Measurements from ENCODE around the gene MFSD2A.

DNA sequence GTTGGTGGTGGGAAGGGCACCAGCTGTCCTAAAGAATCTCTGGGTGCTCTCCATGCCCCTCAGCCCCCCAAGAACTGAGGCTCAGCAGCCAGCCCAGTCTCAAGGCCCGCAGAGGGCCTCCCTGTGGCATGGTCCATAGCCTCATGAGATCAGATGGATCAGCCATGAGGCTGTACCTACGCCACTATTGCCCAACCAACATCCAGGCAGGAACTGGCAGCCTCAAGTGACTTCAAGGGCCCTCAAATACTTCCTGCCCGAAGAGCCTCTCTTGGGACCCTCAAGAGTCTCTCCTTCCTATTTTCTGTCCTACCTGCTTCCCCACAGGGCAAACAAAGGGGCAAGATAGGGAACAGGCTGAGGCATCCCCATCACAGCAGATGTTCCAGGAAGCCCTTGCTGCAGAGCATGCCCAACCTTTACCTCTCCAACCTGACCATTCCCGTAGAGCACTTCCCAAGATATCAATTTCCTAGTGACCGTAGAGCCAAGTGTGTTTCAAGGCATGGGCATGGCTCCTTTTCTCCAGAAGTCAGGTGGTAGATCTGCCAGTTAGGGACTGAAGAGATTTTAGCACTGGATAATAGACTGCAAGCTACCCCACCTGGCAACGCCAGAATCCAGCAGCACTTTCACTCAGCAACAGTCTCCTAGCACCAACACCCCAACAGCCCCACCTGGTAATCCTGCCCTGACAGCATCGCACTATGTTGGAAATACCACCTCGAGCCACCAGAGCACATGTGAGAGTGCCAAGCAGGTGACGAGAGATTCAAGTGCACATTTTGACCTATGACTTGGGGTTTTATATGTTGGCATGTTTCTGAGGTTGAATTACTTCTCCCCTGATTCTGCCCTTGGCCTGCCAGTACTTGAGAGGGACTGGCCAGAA, 13.7 kb upstream of the MFSD2A start:
- no peak for TF ChIP-seq EZH2 (IDR thresholded peaks at IDR 0.05; ENCODE audit: low read depth)
- TF ChIP-seq, protein P1, sequence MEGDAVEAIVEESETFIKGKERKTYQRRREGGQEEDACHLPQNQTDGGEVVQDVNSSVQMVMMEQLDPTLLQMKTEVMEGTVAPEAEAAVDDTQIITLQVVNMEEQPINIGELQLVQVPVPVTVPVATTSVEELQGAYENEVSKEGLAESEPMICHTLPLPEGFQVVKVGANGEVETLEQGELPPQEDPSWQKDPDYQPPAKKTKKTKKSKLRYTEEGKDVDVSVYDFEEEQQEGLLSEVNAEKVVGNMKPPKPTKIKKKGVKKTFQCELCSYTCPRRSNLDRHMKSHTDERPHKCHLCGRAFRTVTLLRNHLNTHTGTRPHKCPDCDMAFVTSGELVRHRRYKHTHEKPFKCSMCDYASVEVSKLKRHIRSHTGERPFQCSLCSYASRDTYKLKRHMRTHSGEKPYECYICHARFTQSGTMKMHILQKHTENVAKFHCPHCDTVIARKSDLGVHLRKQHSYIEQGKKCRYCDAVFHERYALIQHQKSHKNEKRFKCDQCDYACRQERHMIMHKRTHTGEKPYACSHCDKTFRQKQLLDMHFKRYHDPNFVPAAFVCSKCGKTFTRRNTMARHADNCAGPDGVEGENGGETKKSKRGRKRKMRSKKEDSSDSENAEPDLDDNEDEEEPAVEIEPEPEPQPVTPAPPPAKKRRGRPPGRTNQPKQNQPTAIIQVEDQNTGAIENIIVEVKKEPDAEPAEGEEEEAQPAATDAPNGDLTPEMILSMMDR (conservative IDR thresholded peaks at IDR 0.05): no peak
